GM19025 (cell line): ENCODE measurements around the gene IZUMO1.
"Not testable (repeated sequence)": the region's sequence is repeated elsewhere in the genome, so short reads cannot be mapped to it uniquely, and the experiment has no call there.

Experiments used
- ATAC-seq: cut with Tn5 transposase; IDR thresholded peaks from one replicate; pipeline ENCODE4 v1.9.1; 2021; ENCODE audit warnings: mild to moderate bottlenecking, low read depth, moderate library complexity; ENCODE audit not compliant: unreplicated experiment

The IZUMO1 gene

DNA sequence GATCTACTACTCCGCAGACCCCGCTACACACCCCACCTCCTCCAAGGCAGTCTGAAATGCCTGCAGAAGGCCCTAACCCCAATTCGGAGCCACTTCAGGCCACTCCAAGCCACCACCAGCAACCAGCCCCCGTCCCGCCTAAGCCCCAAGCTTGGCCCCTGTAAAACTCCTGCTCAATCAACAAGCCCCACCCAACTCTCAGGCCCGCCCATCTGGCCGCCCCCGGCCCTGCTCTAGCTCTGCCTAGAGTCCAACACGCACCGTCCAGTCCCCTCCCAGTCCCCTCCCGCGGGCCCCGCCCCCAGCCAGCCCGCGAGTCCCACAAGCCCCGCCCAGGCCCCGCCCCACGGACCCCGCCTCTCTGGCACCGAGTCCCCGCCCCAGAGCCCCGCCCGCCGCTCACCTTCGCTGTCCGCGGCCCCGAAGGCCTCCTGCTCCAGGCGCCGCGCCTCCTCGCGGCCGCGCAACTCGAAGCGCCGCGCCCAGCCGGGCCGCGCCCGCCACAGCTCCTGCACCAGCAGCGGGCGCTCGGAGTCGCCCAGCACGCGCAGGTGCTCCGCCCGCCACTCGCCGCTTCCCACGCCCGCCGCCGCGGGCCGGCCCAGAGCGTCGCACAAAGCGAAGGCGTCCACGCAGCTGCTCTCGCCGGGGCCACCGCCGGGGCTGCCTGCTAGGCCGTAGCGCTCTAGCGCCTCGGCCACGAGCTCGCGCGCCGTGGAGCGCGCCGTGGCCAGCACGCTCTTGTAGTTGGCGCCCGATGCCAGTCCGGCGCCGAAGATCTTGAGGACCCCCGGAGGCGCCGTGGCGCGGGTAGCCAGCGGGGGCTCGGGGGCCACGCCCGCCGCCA lies 7.9 kb downstream of the IZUMO1 start:
- ATAC-seq = peak; percentile 85

DNA sequence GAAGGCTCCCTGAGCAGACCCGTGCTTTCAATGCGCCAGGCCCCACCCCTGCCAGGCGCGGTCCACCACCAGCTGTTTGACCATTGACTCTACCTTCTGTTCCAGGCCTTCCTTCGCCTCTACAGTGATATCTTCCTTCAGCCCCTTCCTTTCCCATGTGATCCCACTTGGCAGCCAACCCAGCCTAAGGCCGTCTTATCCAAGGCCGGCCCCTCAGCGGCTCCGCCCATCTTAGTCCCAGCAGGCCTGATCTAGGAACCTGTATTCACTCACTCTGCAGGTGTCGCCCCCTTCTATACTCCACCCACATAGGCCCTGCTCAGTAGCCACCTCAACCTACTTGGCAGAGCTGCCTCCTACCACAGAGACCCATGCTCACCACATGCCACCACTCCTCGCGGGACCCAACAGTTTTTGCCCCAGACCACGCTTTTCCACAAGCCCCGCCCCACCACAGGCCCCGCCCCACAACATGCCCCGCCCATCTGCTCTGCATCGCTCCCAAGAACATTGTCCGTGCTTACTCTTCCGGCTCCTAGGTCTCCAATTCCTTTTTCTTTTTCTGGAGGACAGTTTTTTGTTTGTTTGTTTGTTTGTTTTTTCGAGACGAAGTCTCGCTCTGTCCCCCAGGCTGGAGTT lies 9.2 kb downstream of the IZUMO1 start:
- no peak for ATAC-seq

DNA sequence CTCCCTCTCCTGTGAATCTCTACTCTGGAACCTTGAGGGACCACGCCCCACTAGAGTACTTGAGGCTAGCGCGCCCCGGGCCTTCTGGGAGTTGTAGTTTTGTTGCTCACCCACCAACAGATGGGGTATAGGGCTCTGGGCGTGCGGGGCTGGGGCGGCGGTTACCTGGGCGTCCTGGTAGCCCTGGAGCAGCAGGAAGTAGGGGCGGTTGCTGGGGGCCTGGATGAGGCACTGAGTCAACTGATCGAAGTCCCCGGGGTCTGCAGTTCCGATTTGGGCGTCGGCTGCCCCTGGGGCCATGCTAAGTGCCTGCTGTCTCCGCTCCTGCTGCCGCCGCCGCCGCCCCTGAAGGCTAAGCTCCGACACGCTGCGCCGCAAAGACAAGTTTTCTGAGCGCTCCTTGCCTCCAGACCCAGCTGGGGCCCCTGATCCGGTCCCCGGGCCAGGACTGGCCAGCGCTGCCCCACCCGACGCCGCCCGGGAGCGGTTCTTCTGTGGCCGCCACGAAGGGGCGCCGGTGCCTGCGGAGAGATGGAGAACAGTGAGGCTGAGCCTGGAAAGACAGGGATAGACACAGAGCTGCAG lies 11.6 kb downstream of the IZUMO1 start:
- ATAC-seq = no peak

DNA sequence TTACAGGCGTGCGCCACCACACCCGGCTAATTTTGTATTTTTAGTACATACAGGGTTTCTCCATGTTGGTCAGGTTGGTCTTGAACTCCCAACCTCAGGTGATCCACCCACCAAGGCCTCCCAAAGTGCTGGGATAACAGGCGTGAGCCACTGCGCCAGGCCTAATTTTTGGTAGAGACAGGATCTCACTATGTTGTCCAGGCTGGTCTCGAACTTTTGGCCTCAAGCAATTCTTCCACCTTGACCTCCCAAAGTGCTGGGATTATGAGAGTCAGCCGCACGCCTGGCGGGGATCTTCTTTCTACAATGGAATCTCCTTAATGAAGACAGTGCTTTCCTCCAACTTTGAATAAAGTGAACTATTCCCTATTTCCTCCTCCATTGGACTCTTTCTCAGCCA lies 12.1 kb downstream of the IZUMO1 start:
- no peak for ATAC-seq

GRCh38 chr19:48731452-48731851 lies 15.3 kb downstream of the IZUMO1 start:
- no peak for ATAC-seq

GRCh38 chr19:48728911-48729664 lies 17.6 kb downstream of the IZUMO1 start:
- no peak for ATAC-seq

DNA sequence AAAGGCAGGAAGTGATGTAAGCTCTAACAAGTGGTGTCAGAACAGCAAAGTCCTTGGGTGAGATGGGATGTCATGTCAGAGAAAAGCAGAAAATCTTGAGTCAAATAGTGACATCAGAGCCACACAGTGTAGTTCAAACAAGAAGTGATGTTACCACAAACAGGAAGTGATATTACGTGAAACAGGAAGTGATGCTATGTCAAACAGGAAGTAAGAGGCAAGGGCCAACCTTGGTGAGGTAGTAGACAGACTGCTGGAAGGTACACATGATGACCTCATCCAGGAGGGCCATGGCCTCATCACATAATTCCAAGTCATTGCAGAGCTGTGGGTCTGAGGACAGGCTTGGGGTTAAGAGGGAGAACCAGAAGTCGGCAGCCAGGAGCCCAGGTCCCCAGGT lies 20.2 kb downstream of the IZUMO1 start:
- no peak for ATAC-seq

DNA sequence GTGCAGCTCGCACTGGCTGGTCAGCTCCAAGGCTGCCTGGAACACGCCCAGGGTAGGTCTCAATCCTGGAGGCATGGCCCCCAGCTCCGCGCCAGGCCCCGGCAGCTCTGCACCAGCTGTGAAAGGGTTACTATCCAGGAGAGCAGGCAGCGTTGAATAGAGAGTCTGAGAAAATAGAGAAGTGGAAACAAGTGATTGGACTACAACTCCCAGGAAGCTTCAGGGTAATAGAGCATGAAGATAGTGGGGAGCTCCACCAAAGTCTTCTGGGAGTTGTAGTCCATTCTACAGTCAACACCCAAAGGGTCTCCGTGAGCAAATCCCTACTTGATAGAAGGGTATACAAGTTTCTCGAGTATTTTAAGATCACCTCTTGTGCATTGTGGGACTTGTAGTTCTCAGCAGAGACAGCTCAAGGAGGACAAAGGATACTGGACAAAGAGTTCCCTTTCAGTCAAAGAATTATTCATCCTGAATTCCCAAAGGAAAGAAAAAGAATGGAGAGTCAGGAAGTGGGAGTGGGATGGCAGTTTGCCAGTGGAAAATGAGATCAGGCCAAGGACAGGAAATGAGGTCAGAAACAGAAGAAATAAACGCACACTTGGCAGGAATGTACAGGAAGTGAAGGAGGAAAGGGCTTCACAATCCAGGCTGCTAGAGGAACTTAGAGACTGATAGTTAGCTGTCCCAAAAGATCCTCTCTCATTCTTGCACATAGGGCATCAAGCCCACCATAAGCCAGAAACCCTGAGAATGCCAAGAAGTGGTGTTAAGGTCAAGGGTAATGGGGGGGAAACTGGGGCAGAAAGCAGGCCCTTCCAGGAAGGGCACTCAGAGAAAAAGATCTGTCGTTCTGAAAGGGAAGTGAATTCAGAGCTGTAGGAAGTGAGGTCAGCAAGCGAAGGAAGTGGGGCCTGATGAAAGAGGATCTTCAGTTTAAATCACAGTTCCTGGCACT lies 21.6 kb downstream of the IZUMO1 start:
- no peak for ATAC-seq

- no peak for ATAC-seq
These were observed 24.5 kb downstream of the IZUMO1 start for GRCh38 chr19:48722196-48722708.

DNA sequence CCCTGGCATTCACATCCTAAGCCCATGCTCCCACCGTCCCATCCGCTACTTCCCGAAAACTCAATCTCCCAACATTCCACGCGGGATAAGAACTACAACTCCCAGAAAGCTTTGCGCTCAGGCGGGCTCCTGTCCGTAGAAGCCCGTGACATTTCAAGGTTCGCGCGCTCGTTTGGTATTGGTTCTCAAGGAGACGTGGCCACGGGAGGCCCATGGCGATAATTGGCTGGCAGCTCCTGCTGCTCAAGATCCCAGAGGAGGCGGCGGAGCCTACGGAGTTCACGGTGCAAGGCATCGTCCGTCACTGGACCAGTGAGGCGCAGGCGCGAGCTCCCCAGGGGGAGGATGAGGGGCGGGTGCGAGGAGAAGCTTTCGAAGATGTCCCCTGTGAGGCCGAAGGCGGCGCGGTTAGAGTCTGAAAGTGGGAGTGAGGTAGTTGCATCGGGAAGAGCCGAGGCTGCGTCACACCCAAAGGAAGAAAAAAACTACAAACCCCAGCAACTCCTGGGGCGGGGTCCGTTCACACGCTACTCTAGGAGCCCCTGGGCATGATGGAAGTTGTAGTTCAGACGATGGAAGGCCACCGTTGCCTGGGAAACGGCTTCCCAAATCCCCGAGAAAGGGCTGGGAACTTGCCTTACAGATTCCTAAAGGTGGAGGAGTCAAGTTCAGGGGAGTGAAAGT lies 26.0 kb downstream of the IZUMO1 start:
- peak; percentile 84 for ATAC-seq

GRCh38 chr19:48720251-48720612 lies 26.5 kb downstream of the IZUMO1 start:
- no peak for ATAC-seq

DNA sequence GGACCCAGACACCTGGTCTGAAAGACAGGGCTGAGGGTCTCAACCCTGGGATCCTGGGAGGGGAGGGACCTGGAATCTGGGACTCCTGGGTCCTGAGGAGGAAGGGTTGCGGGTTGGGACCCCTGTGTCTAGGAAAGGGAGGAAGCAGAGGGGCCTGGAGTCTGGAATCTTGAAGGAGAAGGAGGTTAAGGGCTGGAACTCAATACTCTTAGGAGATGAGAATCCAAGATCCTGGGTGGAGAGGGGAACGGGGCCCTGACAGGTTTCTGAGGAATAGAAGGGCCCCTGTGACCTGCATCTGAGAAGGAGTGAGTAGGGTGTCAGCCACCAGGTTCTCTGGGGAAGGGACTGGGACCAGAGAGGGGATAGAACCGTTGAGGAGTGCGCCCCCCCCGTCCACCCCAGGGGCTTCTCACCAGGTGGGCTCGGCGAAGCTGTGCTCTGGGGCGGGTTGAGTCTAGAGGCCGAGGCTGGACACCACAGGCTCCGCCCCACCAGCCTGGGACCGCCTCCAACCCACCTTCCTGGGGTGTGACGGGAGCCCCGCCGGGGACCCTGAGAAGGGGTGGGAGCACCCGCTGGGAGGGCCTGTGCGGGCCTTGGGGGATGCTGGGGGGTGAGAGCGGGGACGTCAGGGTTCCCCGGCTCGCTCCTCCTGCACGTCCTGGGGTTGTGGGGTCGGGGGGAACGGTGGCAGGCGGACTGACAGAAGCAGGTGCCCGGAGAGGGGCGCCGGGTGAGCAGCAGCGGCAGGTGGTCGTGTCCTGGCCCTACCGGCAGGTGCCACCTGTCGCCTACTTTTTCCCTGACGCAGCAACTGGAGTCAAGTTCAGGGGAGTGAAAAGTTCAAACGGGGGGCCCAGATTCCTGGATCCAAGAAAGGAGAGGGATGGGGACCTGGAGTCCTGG lies 27.2 kb downstream of the IZUMO1 start, which contains the start of gene MAMSTR:
TSS of gene MAMSTR (minus strand) at position 463 of the 909 bp plus-strand sequence. CDS start 694 bp downstream, outside the sequence.
- ATAC-seq = no peak

GRCh38 chr19:48718711-48719231 lies 27.9 kb downstream of the IZUMO1 start:
- no peak for ATAC-seq

- not testable (repeated sequence) for ATAC-seq
These were observed 28.6 kb downstream of the IZUMO1 start for GRCh38 chr19:48718106-48718505.

DNA sequence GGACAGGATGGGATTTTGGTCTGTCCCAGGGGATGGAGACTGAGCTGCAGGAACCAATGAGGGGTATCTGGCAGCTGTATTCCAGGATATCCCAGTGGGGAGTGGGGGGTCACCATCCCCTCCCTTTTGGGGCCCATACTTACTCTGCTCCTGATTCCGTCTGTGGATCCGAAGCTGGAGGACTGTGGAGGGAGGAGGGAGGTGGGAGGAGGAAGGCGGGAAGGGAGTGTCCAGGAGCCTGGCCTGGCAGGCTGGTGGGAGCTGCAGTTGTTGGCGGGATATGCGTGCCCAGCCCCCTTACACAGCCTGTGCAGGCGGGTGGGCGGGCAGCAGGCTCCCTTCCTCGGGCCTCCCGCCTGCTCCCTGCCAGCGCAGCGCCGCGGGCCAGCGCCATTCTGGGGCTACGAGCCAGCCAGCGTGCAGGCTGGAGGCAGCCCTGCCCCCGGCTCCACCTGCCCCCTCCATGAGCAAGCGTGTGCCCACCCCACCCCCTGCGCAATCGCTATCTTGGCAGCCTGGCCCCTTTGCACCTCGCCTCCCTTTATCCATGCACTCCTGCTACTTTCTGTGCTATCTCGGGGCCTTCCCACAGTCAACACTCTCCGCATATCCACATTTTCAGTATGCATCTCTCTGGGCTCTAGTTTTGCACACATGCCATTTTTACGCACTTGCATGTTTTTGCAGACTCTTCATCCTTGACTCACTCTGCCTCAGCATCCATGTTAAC lies 30.0 kb downstream of the IZUMO1 start:
- no peak for ATAC-seq

- ATAC-seq = no peak
These were observed 31.0 kb downstream of the IZUMO1 start for GRCh38 chr19:48715681-48716171.
